HG03439 (cell line): ENCODE measurements around the gene NR0B1.

Experiments used
- ATAC-seq: cut with Tn5 transposase; IDR thresholded peaks from one replicate; pipeline ENCODE4 v1.9.1; 2021; ENCODE audit warnings: mild to moderate bottlenecking, moderate library complexity; ENCODE audit not compliant: unreplicated experiment

NR0B1 gene

GRCh38 chrX:30275498-30275897 is 33.7 kb downstream of the NR0B1 start:
- no peak for ATAC-seq

- no peak for ATAC-seq
These were observed 38.6 kb downstream of the NR0B1 start for GRCh38 chrX:30270639-30271038.

GRCh38 chrX:30262763-30263162 is 46.4 kb downstream of the NR0B1 start:
- no peak for ATAC-seq

- no peak for ATAC-seq
These were observed 48.2 kb downstream of the NR0B1 start for GRCh38 chrX:30261012-30261411.

- no peak for ATAC-seq
These were observed 49.3 kb downstream of the NR0B1 start for GRCh38 chrX:30259927-30260326.
